HepG2 (cell line): ENCODE data around the gene NR3C2. TPM values are rescaled to one million over a fixed set of nuclear protein-coding genes. Genes with fewer than 3 reads are reported as not detected.

Experiments
- ARHGAP35 ChIP-seq: sonication (generic); formaldehyde crosslinking; IDR thresholded peaks from 2 replicates; pipeline ENCODE4 v1.9.0; 2022; ENCODE audit warnings: mild to moderate bottlenecking, inconsistent platforms, moderate library complexity, missing genetic modification reagents, borderline replicate concordance
- ARNT2 ChIP-seq: sonication (generic); formaldehyde crosslinking; IDR thresholded peaks from 2 replicates; pipeline ENCODE4 v1.8.0; 2022; ENCODE audit warnings: mild to moderate bottlenecking, low read depth, missing genetic modification reagents, moderate library complexity
- FOXJ3 ChIP-seq: sonication (generic); formaldehyde crosslinking; IDR thresholded peaks from 2 replicates; pipeline ENCODE4 v1.4.0; 2020; ENCODE audit warnings: missing genetic modification reagents, mild to moderate bottlenecking, borderline replicate concordance
- GATA4 ChIP-seq: sonication (generic); IDR thresholded peaks from 2 replicates; pipeline ENCODE4 v1.6.1; 2016; ENCODE audit warnings: antibody characterized with exemption, low read depth, borderline replicate concordance
- GTF2F1 ChIP-seq: fragments of 150-350 bp; IDR thresholded peaks from 2 replicates; pipeline ENCODE4 v1.6.1; 2014; ENCODE audit warnings: low read length
- HMG20B ChIP-seq: conservative IDR thresholded peaks from 2 replicates; pipeline ENCODE4 v1.6.1; 2016; ENCODE audit warnings: missing genetic modification reagents, missing compliant biosample characterization
- HNRNPUL1 ChIP-seq: fragments of 200-400 bp; formaldehyde crosslinking; IDR thresholded peaks from 2 replicates; pipeline ENCODE4 v1.6.1; 2017; ENCODE audit warnings: low read depth, mild to moderate bottlenecking, low read length, moderate library complexity
- SP2 ChIP-seq: sonication (generic); formaldehyde crosslinking; IDR thresholded peaks from 2 replicates; pipeline ENCODE4 v1.5.1; 2020; ENCODE audit warnings: mild to moderate bottlenecking, missing genetic modification reagents
- SUZ12 ChIP-seq: fragments of 150-350 bp; IDR thresholded peaks from 2 replicates; pipeline ENCODE4 v1.6.1; 2014; ENCODE audit warnings: low read depth, low read length
- U2AF2 ChIP-seq: fragments of 200-400 bp; formaldehyde crosslinking; IDR thresholded peaks from 2 replicates; pipeline ENCODE4 v1.6.1; 2017; ENCODE audit warnings: low read depth, mild to moderate bottlenecking, low read length
- YEATS4 ChIP-seq: sonication (generic); formaldehyde crosslinking; IDR thresholded peaks from 2 replicates; pipeline ENCODE4 v1.4.0; 2020; ENCODE audit warnings: missing genetic modification reagents, borderline replicate concordance
- ZEB1 ChIP-seq: IDR thresholded peaks from 2 replicates; pipeline ENCODE4 v1.6.1; 2012; ENCODE audit warnings: mild to moderate bottlenecking, low read depth, inconsistent platforms; ENCODE audit not compliant: insufficient replicate concordance
- ZNF550 ChIP-seq: sonication (generic); formaldehyde crosslinking; IDR thresholded peaks from 2 replicates; pipeline ENCODE4 v1.4.0; 2020; ENCODE audit warnings: mild to moderate bottlenecking, missing genetic modification reagents, borderline replicate concordance
- ZNF660 ChIP-seq: sonication (generic); formaldehyde crosslinking; IDR thresholded peaks from 2 replicates; pipeline ENCODE4 v1.5.1; 2020; ENCODE audit warnings: mild to moderate bottlenecking, low read depth, missing genetic modification reagents, borderline replicate concordance
- ZNF775 ChIP-seq: sonication (generic); formaldehyde crosslinking; IDR thresholded peaks from 2 replicates; pipeline ENCODE4 v1.4.0; 2020; ENCODE audit warnings: missing genetic modification reagents, mild to moderate bottlenecking, moderate library complexity, borderline replicate concordance
- ZNF83 ChIP-seq: sonication (generic); formaldehyde crosslinking; IDR thresholded peaks from 2 replicates; pipeline ENCODE4 v1.4.0; 2020; ENCODE audit warnings: missing genetic modification reagents, mild to moderate bottlenecking, borderline replicate concordance
- ZNF839 ChIP-seq: sonication (generic); formaldehyde crosslinking; IDR thresholded peaks from 2 replicates; pipeline ENCODE4 v1.4.0; 2020; ENCODE audit warnings: missing genetic modification reagents, mild to moderate bottlenecking, borderline replicate concordance
- polyA plus RNA-seq, 8 experiments: library from polyadenylated mRNA; depleted of rRNA in 3 of 8; stranded (reverse) in 7 of 8; unstranded in 1 of 8; fragments of >200 nt; fragmentation: Illumina TruSeq in 4 of 8; extraction: Trizol in 4 of 8; gene quantifications; 2 replicates each; pipeline versions ENCODE4 v1.2.1 to v1.2.3, GENCODE V29; 2011 to 2016; ENCODE audit warnings: low read depth in 4 of 8, missing spikeins in 1 of 8, mixed read lengths in 1 of 8; ENCODE audit not compliant: insufficient read depth in 1 of 8
- total RNA-seq, 5 experiments: library from RNA; depleted of rRNA; stranded (reverse); fragments of >200 nt; fragmentation: Illumina TruSeq; extraction: Trizol; gene quantifications; 2 replicates each; pipeline ENCODE4 v1.2.3, GENCODE V29; 2016; ENCODE audit warnings: low read depth in 1 of 5
- TF ChIP-seq, protein P1 (sequence below): IDR thresholded peaks from 2 replicates; pipeline ENCODE4 v1.6.1; 2012; ENCODE audit warnings: low read depth, low read length, improper control_type of control experiment
- TF ChIP-seq, protein P2 (sequence below): sonication (generic); formaldehyde crosslinking; IDR thresholded peaks from 2 replicates; pipeline ENCODE4 v1.8.0; 2023; ENCODE audit warnings: mild to moderate bottlenecking, missing genetic modification reagents
- TF ChIP-seq, protein P3 (sequence below): sonication (generic); formaldehyde crosslinking; IDR thresholded peaks from 2 replicates; pipeline ENCODE4 v1.8.0; 2022; ENCODE audit warnings: missing genetic modification reagents, mild to moderate bottlenecking, borderline replicate concordance
- TF ChIP-seq, protein P4 (sequence below): sonication (generic); formaldehyde crosslinking; conservative IDR thresholded peaks from 2 replicates; pipeline ENCODE4 v1.4.0; 2020; ENCODE audit warnings: missing genetic modification reagents

NR3C2 gene
- total and polyA plus RNA-seq, 2 of the 13 experiments (the other 11 are each of a cell fraction or from before 2014, with no cell fraction given) = 0.26 to 0.46 TPM

DNA sequence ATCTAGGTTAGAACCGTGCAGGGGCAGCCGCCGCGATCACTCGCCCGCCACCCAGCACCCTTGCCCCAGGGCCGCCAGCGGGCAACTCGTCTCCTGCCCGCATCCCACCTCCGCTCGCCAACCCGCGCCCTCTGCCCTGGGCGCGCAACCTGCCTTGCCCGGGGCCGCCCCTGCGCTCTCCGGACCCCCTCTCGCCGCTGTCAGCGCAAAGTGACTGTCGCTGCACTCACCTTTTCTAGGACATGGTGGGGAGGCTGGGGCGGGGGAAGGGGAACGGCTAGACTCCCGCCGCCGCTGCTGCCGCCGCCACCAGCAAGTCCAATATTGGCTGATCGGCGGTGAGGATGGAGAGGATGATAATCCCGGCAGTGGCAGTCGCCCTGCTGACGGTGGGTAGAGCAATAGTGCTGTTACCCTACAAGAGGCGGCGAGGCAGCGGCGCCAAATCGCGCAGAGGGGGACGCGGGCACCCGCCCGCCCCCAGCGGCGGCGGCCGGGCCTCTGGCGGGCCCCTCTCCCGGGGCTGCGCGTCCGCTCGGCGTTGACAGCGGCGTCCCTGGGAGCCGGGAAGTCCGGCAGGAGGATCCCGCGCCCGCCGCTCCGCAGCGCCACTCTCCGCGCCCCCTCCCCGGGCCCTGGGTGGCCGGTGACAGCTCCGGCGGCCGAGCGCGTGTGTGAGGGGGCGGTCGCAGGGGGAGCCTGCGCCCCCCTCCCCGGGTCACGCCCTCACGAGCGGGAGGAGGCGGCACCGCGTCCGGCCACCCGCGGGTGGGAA lies 2.3 kb upstream of the NR3C2 start (continued):
- TF ChIP-seq, protein P1, sequence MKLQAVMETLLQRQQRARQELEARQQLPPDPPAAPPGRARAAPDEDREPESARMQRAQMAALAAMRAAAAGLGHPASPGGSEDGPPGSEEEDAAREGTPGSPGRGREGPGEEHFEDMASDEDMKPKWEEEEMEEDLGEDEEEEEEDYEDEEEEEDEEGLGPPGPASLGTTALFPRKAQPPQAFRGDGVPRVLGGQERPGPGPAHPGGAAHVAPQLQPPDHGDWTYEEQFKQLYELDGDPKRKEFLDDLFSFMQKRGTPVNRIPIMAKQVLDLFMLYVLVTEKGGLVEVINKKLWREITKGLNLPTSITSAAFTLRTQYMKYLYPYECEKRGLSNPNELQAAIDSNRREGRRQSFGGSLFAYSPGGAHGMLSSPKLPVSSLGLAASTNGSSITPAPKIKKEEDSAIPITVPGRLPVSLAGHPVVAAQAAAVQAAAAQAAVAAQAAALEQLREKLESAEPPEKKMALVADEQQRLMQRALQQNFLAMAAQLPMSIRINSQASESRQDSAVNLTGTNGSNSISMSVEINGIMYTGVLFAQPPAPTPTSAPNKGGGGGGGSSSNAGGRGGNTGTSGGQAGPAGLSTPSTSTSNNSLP = no peak
- TF ChIP-seq ZEB1 (no peak), ZNF839 (no peak), ZNF550 (CRISPR knock-in tag) (no peak), ARNT2 (no peak), HNRNPUL1 (no peak), SUZ12 (0 out of 2 replicates have a peak, but pooled peaks have one; percentile 6), ZNF775 (no peak), ZNF83 (no peak), ARHGAP35 (CRISPR knock-in tag) (no peak), YEATS4 (CRISPR knock-in tag) (no peak), GATA4 (no peak), GTF2F1 (no peak), HMG20B (CRISPR knock-in tag) (no peak), SP2 (CRISPR knock-in tag) (no peak), FOXJ3 (CRISPR knock-in tag) (no peak), ZNF660 (CRISPR knock-in tag) (no peak), U2AF2 (no peak)
- TF ChIP-seq, protein P2, sequence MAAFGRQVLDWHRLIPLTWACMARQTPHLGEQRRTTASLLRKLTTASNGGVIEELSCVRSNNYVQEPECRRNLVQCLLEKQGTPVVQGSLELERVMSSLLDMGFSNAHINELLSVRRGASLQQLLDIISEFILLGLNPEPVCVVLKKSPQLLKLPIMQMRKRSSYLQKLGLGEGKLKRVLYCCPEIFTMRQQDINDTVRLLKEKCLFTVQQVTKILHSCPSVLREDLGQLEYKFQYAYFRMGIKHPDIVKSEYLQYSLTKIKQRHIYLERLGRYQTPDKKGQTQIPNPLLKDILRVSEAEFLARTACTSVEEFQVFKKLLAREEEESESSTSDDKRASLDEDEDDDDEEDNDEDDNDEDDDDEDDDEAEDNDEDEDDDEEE (CRISPR knock-in tag) = no peak
- TF ChIP-seq, protein P3, sequence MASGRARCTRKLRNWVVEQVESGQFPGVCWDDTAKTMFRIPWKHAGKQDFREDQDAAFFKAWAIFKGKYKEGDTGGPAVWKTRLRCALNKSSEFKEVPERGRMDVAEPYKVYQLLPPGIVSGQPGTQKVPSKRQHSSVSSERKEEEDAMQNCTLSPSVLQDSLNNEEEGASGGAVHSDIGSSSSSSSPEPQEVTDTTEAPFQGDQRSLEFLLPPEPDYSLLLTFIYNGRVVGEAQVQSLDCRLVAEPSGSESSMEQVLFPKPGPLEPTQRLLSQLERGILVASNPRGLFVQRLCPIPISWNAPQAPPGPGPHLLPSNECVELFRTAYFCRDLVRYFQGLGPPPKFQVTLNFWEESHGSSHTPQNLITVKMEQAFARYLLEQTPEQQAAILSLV (CRISPR knock-in tag) = no peak
- TF ChIP-seq, protein P4, sequence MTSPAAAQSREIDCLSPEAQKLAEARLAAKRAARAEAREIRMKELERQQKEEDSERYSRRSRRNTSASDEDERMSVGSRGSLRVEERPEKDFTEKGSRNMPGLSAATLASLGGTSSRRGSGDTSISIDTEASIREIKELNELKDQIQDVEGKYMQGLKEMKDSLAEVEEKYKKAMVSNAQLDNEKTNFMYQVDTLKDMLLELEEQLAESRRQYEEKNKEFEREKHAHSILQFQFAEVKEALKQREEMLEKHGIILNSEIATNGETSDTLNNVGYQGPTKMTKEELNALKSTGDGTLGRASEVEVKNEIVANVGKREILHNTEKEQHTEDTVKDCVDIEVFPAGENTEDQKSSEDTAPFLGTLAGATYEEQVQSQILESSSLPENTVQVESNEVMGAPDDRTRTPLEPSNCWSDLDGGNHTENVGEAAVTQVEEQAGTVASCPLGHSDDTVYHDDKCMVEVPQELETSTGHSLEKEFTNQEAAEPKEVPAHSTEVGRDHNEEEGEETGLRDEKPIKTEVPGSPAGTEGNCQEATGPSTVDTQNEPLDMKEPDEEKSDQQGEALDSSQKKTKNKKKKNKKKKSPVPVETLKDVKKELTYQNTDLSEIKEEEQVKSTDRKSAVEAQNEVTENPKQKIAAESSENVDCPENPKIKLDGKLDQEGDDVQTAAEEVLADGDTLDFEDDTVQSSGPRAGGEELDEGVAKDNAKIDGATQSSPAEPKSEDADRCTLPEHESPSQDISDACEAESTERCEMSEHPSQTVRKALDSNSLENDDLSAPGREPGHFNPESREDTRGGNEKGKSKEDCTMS = no peak
